ENCODE measurements around the gene DMD.

DNA sequence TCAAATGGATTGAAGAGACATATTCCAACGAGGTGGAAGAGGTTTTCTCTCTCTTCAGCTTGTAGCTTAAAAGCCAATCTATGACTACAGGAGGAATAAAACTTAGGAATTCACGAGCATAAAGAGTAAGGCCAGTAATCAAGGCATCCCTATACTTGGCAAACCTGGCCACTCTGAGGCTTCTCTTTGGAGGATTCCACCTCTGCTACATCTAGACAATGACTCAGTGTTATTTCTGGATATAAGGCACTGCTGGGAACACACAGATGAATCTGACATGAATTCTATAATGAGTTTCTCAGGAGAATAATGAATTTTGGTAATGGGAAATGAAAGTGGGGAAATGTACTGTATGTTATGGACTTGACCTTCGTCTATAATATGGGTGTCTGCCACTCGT is 1123.7 kb downstream of the DMD start:
- no peak for TF ChIP-seq POLR2AphosphoS5 (IDR thresholded peaks at IDR 0.05; ENCODE audit: borderline replicate concordance, low read depth, low read length)
- no peak for TF ChIP-seq EZH2 (IDR thresholded peaks at IDR 0.05)
